Lower leg skin (tissue), 4 donors: ENCODE results near the gene CORO1C. TPM values are rescaled to one million over a fixed set of nuclear protein-coding genes. Genes with fewer than 3 reads are reported as not detected.

Experiments used
- DNase-seq, 2 donors: peaks; one replicate each; pipeline ENCODE4 v3.0.0-alpha.2; 2019; ENCODE audit warnings: low spot score in 2 of 2
- H3K4me3 ChIP-seq: fragments of 200-600 bp; sonication (generic); 2 replicates; pipeline ENCODE4 v1.5.1; 2017; ENCODE audit warnings: mild to moderate bottlenecking, low read depth; ENCODE audit not compliant: poor library complexity, severe bottlenecking
- POLR2A ChIP-seq, 2 donors: fragments of 450-650 bp; IDR thresholded peaks; one replicate each; pipeline ENCODE4 v1.6.1; 2016 to 2017; ENCODE audit warnings: antibody characterized with exemption in 2 of 2, mild to moderate bottlenecking in 1 of 2, moderate library complexity in 1 of 2
- WGBS, 2 donors: methylation state at CpG; one replicate each; pipeline ENCODE4 v1.1.5; 2018; 5-methylcytosine and 5-hydroxymethylcytosine counted together
- intact Hi-C: fragments of 100-400 bp; cut with DNase I; formaldehyde crosslinking; loops from one replicate; pipeline ENCODE4 v1.15.0; 2023; ENCODE audit warnings: low total_unique reads
- total RNA-seq, 4 donors: library from RNA; depleted of rRNA; stranded (reverse); fragments of >200 nt; gene quantifications; one replicate each; pipeline ENCODE4 v1.1.0, GENCODE V29; 2016
- TF ChIP-seq, protein P1 (sequence below), 3 donors: fragments of 450-650 bp; IDR thresholded peaks; one replicate each; pipeline ENCODE4 v1.5.1; 2016; ENCODE audit warnings: antibody characterized with exemption in 3 of 3, mild to moderate bottlenecking in 3 of 3, moderate library complexity in 2 of 3

The CORO1C gene
- total RNA-seq, 4 donors from 2014 or later = 86.5 to 193 (median 146) TPM

DNA sequence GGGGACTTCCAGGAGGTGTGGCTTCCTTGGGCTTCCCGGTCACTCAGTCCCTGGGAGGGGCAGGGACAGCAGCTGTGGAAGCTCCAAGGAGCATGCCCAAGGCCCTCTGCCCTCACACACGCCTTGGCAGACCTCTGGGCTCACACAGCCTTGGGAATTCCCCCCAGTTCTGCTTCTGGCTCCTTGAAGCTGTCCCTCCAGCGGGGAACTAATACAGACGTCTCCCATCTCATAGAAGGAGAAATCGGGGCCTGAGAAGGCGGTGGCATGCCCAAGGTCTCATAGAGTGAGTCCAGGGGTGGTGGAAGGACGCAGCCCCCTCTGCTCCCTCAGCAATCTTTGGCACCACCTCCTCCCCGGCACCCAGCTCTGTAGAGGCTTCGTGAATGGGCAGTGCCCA, 117.8 kb downstream of the CORO1C start:
- 55 to 56% methylated on average over 9 of the region's 9 CpGs for WGBS, 2 donors
- intact Hi-C loops = loop anchor here (5.0 kb wide), 1 partner anchor 46 kb away; no protein-coding TSS in a partner anchor
- TF ChIP-seq POLR2A (IDR thresholded peaks at IDR 0.05) = no peak
- TF ChIP-seq, protein P1, sequence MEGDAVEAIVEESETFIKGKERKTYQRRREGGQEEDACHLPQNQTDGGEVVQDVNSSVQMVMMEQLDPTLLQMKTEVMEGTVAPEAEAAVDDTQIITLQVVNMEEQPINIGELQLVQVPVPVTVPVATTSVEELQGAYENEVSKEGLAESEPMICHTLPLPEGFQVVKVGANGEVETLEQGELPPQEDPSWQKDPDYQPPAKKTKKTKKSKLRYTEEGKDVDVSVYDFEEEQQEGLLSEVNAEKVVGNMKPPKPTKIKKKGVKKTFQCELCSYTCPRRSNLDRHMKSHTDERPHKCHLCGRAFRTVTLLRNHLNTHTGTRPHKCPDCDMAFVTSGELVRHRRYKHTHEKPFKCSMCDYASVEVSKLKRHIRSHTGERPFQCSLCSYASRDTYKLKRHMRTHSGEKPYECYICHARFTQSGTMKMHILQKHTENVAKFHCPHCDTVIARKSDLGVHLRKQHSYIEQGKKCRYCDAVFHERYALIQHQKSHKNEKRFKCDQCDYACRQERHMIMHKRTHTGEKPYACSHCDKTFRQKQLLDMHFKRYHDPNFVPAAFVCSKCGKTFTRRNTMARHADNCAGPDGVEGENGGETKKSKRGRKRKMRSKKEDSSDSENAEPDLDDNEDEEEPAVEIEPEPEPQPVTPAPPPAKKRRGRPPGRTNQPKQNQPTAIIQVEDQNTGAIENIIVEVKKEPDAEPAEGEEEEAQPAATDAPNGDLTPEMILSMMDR (IDR thresholded peaks at IDR 0.05) = no peak

DNA sequence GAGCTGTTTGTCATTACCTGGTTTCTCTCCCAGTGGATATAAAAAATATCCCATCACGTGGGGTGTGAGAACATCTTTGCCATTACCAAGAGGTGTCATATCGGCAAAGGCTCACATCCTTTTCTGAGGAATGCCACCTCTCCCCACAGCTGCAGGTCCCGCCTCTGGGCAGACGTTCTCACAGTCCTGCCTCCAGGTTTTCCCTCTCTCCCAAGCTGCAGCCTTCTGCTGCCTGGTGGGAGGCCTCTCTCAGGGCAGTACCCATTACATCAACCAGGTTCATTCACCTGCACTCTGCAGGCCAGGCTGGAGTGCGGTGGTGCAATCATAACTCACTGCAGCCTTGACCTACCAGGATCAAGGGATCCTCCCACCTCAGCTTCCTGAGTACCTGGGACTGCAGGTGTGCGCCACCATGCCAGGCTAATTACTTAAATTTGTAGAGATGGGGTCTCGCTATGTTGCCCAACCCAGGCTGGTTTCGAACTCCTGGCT, 118.5 kb downstream of the CORO1C start:
- intact Hi-C loops = loop anchor here (5.0 kb wide), 1 partner anchor 46 kb away; no protein-coding TSS in a partner anchor
- DNase-seq = no peak
- 67 to 73% methylated on average over 6 to 8 of the region's 8 CpGs for WGBS, 2 donors
- H3K4me3 ChIP-seq = no peak overlapping the region
- TF ChIP-seq, protein P1 (IDR thresholded peaks at IDR 0.05) = no peak
- no peak for TF ChIP-seq POLR2A (IDR thresholded peaks at IDR 0.05)

More for the DNA sequence above, 117.8 kb downstream of the CORO1C start:
- no peak for DNase-seq
- no peak overlapping the region for H3K4me3 ChIP-seq

DNA sequence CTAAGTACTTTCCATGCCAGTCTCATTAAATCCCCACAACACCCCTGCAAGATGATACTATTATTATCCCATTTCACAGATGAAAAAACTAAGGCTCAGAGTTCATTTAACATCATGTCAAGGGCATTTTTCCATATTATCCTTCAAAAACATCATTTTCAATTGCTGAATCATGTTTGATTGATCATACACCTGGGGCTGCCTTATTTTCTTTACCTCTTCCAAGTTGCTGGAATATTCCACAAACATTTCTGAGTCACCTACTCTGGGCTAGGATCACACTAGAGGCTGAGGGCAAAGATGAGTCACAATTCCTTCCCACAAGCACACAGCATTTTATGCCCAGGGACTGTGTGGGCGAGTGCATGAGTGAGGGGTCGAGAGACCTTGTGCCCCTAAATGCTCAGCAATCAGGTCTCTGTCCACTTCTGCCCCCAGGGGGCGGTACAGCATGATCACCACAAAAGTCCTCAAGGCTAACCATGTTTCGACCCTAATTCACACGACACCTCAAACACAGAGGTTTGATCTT, 119.4 kb downstream of the CORO1C start:
- intact Hi-C loops = loop anchor here (5.0 kb wide), 1 partner anchor 45 kb away; no protein-coding TSS in a partner anchor
- H3K4me3 ChIP-seq = no peak overlapping the region
- TF ChIP-seq, protein P1 (IDR thresholded peaks at IDR 0.05) = no peak
- no peak for TF ChIP-seq POLR2A (IDR thresholded peaks at IDR 0.05)
- 38 to 44% methylated on average over 5 of the region's 5 CpGs for WGBS, 2 donors
- no peak for DNase-seq

DNA sequence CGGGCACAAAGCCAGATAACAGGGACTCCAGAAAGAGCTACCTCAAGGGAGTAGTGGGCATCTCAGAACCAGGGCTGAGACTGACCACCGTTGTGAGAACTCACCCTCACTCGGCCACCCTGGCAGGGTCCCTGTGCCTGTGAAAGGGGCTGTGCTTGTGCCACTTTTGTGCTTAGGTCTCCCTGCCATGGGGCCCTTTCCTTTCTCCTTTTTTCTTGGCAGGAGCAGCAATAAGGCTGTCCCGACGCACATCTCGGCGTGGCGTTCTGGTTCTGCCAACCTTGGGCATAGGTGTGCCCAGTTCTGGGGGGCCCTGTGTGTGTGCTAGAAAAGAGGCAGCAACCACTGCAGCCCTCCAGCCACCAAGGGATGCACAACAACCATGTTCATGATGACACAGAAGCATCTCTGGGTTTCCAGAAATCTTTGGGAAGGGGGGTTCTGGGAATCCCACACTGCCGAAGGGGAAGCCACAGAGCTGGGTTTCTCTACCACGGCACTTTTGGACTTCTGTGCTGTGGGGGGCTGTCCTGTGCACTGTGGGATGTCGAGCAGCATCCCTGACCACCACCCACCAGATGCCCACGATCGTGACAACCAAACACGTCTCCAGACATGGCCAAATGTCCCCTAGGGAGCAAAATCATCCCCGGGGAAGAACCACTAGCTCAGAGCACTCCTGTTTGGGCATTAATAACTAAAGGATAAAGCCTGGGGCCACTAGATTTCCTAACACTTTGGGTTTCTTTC, 120.3 kb downstream of the CORO1C start:
- H3K4me3 ChIP-seq = no peak overlapping the region
- intact Hi-C loops = loop anchor here (5.0 kb wide), 1 partner anchor 44 kb away; no protein-coding TSS in a partner anchor
- no peak for DNase-seq
- WGBS, 2 donors = 70 to 77% methylated on average over 15 of the region's 15 CpGs
- no peak for TF ChIP-seq POLR2A (IDR thresholded peaks at IDR 0.05)
- TF ChIP-seq, protein P1 (IDR thresholded peaks at IDR 0.05) = no peak

DNA sequence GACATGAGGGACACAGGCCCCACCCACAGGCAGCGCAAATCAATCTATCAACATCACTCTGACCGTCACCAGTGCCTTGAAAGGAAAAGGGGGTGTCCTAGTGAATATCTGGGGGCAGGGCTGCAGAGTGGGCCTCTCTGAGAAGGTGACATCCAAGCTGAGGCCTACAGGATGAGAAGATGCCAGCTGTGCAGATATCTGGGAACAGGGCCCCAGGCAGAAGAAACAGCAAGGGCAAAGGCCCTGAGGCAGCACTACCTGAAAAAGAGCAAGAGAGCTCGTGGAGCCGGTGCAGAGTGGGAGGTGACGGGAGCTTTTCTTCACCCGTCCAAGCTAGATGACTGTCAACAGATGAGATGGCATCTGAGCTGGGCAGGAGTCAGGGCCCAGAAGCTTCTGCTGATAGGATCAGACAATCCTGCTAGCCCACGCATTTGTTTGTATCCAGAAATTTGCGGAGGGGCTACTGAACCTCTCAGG, 120.9 kb downstream of the CORO1C start:
- intact Hi-C loops = loop anchor here (5.0 kb wide), 1 partner anchor 43 kb away; no protein-coding TSS in a partner anchor
- 83 to 87% methylated on average over 8 of the region's 8 CpGs for WGBS, 2 donors
- H3K4me3 ChIP-seq = no peak overlapping the region
- TF ChIP-seq, protein P1 (IDR thresholded peaks at IDR 0.05) = no peak
- TF ChIP-seq POLR2A (IDR thresholded peaks at IDR 0.05) = no peak
- DNase-seq = no peak
